SK-N-SH (cell line): ENCODE results near the gene MYEOV.

Experiments
- CHD2 ChIP-seq: fragments of 150-350 bp; IDR thresholded peaks from 2 replicates; pipeline ENCODE4 v1.6.1; 2018; ENCODE audit warnings: low read length; ENCODE audit not compliant: partially characterized antibody
- EZH2phosphoT487 ChIP-seq: fragments of 200-600 bp; sonication (generic); IDR thresholded peaks from 2 replicates; pipeline ENCODE4 v1.6.1; 2017; ENCODE audit warnings: low read depth, mixed run types, mild to moderate bottlenecking, antibody characterized with exemption, moderate library complexity, borderline replicate concordance
- FOXM1 ChIP-seq: IDR thresholded peaks from 2 replicates; pipeline ENCODE4 v1.4.0; 2012; ENCODE audit warnings: low read depth, mild to moderate bottlenecking
- YY1 ChIP-seq: IDR thresholded peaks from 2 replicates; pipeline ENCODE4 v1.4.0; 2012; ENCODE audit warnings: low read depth, mild to moderate bottlenecking
- TF ChIP-seq, protein P1 (sequence below): fragments of 200-600 bp; sonication (generic); IDR thresholded peaks from 2 replicates; pipeline ENCODE4 v1.6.1; 2017; ENCODE audit warnings: antibody characterized with exemption, mild to moderate bottlenecking, moderate library complexity
- TF ChIP-seq, protein P2 (sequence below): IDR thresholded peaks from 2 replicates; pipeline ENCODE4 v1.4.0; 2012; ENCODE audit warnings: low read depth, borderline replicate concordance

DNA sequence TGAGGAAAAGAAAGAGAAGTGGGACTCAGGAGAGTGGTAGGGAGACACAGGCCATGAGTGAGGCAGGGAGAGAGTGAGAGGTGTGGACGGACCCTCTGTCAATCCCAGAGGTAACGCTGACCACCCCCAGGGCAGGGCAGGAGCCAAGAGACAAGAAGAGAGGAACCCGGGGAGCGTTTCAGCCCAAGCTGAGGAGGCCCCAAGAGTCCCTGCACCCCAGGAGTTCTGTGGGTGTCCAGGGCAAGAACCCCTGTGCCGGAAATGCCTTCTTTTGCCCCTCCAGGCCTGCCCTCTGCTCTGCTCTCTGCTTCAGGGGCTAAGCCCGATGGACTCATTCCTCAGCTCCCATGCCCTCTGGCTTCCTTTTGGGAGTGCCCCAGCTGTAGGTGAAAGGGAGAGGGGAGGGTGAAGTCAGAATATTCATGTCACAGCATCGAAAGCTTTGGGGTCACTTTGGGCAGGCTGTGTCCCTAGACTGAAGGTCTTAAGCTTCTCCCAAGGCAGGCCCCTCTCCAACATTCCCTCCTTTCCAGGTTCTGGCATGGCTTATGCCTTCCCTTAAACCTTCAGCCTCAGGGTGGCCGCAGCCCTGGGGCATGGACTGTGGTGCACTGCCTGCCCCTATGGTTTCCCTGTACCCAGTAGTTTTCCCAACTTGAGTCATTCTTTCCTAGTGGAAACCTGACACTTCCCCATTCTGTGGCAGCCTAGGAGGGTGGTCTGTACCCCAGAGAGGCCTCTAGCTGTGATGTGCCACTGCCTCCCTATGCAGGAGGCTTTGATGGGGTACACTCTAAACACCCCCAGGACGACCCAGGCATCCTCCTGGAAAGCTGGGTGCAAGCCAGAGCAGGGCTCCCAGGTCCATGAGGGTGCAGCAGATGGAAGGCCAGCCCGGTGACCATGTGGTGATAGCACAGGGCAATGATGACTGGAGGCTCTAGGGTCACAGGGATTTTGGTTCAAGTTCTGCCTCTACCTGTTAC, 27.1 kb downstream of the MYEOV start:
- TF ChIP-seq, protein P1, sequence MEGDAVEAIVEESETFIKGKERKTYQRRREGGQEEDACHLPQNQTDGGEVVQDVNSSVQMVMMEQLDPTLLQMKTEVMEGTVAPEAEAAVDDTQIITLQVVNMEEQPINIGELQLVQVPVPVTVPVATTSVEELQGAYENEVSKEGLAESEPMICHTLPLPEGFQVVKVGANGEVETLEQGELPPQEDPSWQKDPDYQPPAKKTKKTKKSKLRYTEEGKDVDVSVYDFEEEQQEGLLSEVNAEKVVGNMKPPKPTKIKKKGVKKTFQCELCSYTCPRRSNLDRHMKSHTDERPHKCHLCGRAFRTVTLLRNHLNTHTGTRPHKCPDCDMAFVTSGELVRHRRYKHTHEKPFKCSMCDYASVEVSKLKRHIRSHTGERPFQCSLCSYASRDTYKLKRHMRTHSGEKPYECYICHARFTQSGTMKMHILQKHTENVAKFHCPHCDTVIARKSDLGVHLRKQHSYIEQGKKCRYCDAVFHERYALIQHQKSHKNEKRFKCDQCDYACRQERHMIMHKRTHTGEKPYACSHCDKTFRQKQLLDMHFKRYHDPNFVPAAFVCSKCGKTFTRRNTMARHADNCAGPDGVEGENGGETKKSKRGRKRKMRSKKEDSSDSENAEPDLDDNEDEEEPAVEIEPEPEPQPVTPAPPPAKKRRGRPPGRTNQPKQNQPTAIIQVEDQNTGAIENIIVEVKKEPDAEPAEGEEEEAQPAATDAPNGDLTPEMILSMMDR, result no peak
- TF ChIP-seq FOXM1 (no peak), EZH2phosphoT487 (no peak), YY1 (no peak), CHD2 (no peak)
- TF ChIP-seq, protein P2, sequence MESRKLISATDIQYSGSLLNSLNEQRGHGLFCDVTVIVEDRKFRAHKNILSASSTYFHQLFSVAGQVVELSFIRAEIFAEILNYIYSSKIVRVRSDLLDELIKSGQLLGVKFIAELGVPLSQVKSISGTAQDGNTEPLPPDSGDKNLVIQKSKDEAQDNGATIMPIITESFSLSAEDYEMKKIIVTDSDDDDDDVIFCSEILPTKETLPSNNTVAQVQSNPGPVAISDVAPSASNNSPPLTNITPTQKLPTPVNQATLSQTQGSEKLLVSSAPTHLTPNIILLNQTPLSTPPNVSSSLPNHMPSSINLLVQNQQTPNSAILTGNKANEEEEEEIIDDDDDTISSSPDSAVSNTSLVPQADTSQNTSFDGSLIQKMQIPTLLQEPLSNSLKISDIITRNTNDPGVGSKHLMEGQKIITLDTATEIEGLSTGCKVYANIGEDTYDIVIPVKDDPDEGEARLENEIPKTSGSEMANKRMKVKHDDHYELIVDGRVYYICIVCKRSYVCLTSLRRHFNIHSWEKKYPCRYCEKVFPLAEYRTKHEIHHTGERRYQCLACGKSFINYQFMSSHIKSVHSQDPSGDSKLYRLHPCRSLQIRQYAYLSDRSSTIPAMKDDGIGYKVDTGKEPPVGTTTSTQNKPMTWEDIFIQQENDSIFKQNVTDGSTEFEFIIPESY, result no peak
